ENCODE measurements around the gene SGSH. TPM values are rescaled to one million over a fixed set of nuclear protein-coding genes. Genes with fewer than 3 reads are reported as not detected.

Gene SGSH
- polyA plus RNA-seq, 1 donor: 77.5 TPM

DNA sequence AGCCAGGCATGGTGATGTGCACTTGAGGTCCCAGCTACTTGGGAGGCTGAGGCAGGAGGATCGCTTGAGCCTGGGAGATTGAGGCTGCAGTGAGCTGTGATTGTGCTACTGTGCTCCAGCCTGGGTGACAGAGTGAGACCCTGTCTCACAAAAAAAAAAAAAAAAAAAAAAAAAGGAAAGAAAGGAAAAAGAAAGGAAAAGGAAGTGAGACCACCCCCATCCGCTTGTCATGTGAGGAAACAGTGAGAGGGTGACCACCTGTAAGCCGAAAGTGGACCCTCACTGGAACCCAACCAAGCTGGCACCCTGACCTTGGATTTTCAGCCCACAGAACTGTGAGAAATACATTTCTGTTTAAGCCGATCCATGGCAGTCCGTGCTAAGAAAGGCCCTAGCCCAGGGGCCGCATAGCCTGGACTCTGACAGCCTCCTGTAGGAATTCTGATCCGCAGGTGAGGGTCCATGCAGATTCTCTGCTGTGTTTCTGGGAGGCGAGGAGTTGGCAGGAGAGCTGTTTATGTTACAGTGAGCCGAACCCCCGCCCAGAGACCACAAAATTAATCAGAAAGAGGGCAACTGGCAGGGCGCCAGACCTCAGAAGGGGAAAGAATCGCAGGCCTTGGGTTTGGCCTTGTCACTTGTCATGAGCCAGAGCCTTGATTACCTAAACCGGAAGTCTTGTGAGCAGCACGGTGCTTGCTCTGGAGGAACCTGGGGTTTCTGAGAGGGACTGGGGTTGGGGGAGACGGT, 945 bp downstream of the SGSH start:
- Histone ChIP-seq H3K9me3 (ENCODE audit: control insufficient read depth, low read depth, low read length) (peaks cover 2% of the 10 kb centered on the region), H3K27me3 (ENCODE audit: control insufficient read depth, insufficient read depth, low read length) (no peaks in the 10 kb centered on the region), H3K4me1 (ENCODE audit: control insufficient read depth, insufficient read depth, low read length) (peaks cover 23% of the 10 kb centered on the region), H3K27ac (ENCODE audit: low read length) (peak overlapping the region; percentile 89), H3K4me3 (ENCODE audit: low read length) (peak overlapping the region; percentile 89), H3K36me3 (ENCODE audit: control insufficient read depth, insufficient read depth, low read length) (peaks cover 57% of the 10 kb centered on the region)
- WGBS (ENCODE audit: insufficient coverage, low lambda C conversion rate): no CpG with 5 or more reads among the region's 15 CpGs
- peak; percentile 74 to 88 for DNase-seq

GRCh38 chr17:80218391-80218790, 1.7 kb downstream of the SGSH start:
- Histone ChIP-seq H3K36me3 (ENCODE audit: control insufficient read depth, insufficient read depth, low read length) (peaks cover 58% of the 10 kb centered on the region), H3K4me1 (ENCODE audit: control insufficient read depth, insufficient read depth, low read length) (peaks cover 23% of the 10 kb centered on the region)
- WGBS (ENCODE audit: insufficient coverage, low lambda C conversion rate): no CpG with 5 or more reads among the region's 7 CpGs

GRCh38 chr17:80217703-80218362, 2.3 kb downstream of the SGSH start:
- no peak for DNase-seq
- H3K27me3 ChIP-seq (ENCODE audit: control insufficient read depth, insufficient read depth, low read length): no peaks in the 10 kb centered on the region
- H3K4me1 ChIP-seq (ENCODE audit: control insufficient read depth, insufficient read depth, low read length): peaks cover 17% of the 10 kb centered on the region
- H3K9me3 ChIP-seq (ENCODE audit: control insufficient read depth, low read depth, low read length): peaks cover 2% of the 10 kb centered on the region
- no peak overlapping the region for H3K4me3 ChIP-seq (ENCODE audit: low read length)
- no peak overlapping the region for H3K27ac ChIP-seq (ENCODE audit: low read length)
- WGBS (ENCODE audit: insufficient coverage, low lambda C conversion rate): no CpG with 5 or more reads among the region's 13 CpGs
- peaks cover 55% of the 10 kb centered on the region for H3K36me3 ChIP-seq (ENCODE audit: control insufficient read depth, insufficient read depth, low read length)

More at GRCh38 chr17:80218391-80218790, 1.7 kb downstream of the SGSH start:
- no peak for DNase-seq
- Histone ChIP-seq H3K4me3 (ENCODE audit: low read length) (no peak overlapping the region), H3K27ac (ENCODE audit: low read length) (no peak overlapping the region), H3K27me3 (ENCODE audit: control insufficient read depth, insufficient read depth, low read length) (no peaks in the 10 kb centered on the region), H3K9me3 (ENCODE audit: control insufficient read depth, low read depth, low read length) (peaks cover 2% of the 10 kb centered on the region)

- no peaks in the 10 kb centered on the region for H3K27me3 ChIP-seq (ENCODE audit: control insufficient read depth, insufficient read depth, low read length)
- peaks cover 59% of the 10 kb centered on the region for H3K36me3 ChIP-seq (ENCODE audit: control insufficient read depth, insufficient read depth, low read length)
- no peak overlapping the region for H3K4me3 ChIP-seq (ENCODE audit: low read length)
- DNase-seq: no peak
- no CpG with 5 or more reads among the region's 40 CpGs for WGBS (ENCODE audit: insufficient coverage, low lambda C conversion rate)
- peaks cover 2% of the 10 kb centered on the region for H3K9me3 ChIP-seq (ENCODE audit: control insufficient read depth, low read depth, low read length)
- H3K27ac ChIP-seq (ENCODE audit: low read length): no peak overlapping the region
- H3K4me1 ChIP-seq (ENCODE audit: control insufficient read depth, insufficient read depth, low read length): peaks cover 12% of the 10 kb centered on the region
Observed at GRCh38 chr17:80216473-80217456, 3.4 kb downstream of the SGSH start.

- H3K4me1 ChIP-seq (ENCODE audit: control insufficient read depth, insufficient read depth, low read length): peaks cover 7% of the 10 kb centered on the region
- H3K9me3 ChIP-seq (ENCODE audit: control insufficient read depth, low read depth, low read length): peaks cover 6% of the 10 kb centered on the region
- DNase-seq: no peak
- WGBS (ENCODE audit: insufficient coverage, low lambda C conversion rate): no CpG with 5 or more reads among the region's 17 CpGs
- H3K4me3 ChIP-seq (ENCODE audit: low read length): no peak overlapping the region
- no peak overlapping the region for H3K27ac ChIP-seq (ENCODE audit: low read length)
- H3K36me3 ChIP-seq (ENCODE audit: control insufficient read depth, insufficient read depth, low read length): peaks cover 79% of the 10 kb centered on the region
- H3K27me3 ChIP-seq (ENCODE audit: control insufficient read depth, insufficient read depth, low read length): no peaks in the 10 kb centered on the region
Observed at GRCh38 chr17:80214878-80215210, 5.3 kb downstream of the SGSH start.

DNA sequence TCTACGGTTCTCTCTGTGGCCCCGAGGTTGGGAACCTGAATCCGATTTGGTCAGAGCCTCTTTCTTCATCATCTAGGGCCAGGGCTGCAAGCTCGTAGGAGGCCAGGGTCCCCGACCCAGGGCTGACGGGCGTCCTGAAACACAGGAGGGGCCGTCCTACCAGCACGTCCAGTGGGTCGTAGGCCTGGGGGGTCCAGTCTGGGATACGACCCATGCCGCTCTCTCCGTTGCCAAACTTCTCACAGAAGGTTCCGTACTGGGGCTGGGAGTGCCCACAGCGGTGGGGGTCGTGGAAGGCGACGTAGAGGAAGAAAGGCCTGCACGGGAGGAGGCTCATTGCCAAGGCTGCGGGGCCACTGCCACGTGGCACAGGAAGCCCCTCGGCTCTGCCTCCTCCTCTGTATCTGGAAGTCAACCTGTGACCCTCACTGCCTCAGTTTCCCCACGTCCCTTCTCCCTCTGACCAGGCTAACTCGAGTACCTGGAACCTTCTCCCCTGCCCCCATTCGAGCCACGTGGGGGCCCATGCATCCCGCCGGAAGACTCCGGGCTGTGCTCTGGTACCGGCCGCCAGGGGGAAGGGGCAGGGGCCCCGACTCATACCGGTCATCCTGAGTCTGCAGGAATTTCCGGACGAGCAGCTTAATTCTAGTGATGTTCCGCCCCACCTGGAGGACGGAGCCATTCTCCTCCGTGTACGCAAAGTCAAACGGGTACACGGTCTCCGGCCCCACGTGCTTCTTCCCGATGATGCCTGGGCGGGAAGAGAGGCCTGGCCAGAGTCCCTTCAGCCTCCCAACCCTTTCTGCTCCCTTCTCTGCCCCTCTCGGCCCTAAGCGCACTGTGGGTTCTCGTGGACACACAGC, 5.9 kb downstream of the SGSH start:
- Histone ChIP-seq H3K27ac (ENCODE audit: low read length) (no peak overlapping the region), H3K4me1 (ENCODE audit: control insufficient read depth, insufficient read depth, low read length) (peaks cover 7% of the 10 kb centered on the region), H3K4me3 (ENCODE audit: low read length) (no peak overlapping the region), H3K27me3 (ENCODE audit: control insufficient read depth, insufficient read depth, low read length) (no peaks in the 10 kb centered on the region), H3K9me3 (ENCODE audit: control insufficient read depth, low read depth, low read length) (peaks cover 6% of the 10 kb centered on the region), H3K36me3 (ENCODE audit: control insufficient read depth, insufficient read depth, low read length) (peaks cover 85% of the 10 kb centered on the region)
- no CpG with 5 or more reads among the region's 48 CpGs for WGBS (ENCODE audit: insufficient coverage, low lambda C conversion rate)
- DNase-seq: no peak

- DNase-seq: no peak
- Histone ChIP-seq H3K4me3 (ENCODE audit: low read length) (no peak overlapping the region), H3K27ac (ENCODE audit: low read length) (no peak overlapping the region), H3K4me1 (ENCODE audit: control insufficient read depth, insufficient read depth, low read length) (peaks cover 5% of the 10 kb centered on the region), H3K36me3 (ENCODE audit: control insufficient read depth, insufficient read depth, low read length) (peaks cover 91% of the 10 kb centered on the region), H3K27me3 (ENCODE audit: control insufficient read depth, insufficient read depth, low read length) (no peaks in the 10 kb centered on the region), H3K9me3 (ENCODE audit: control insufficient read depth, low read depth, low read length) (peaks cover 6% of the 10 kb centered on the region)
- WGBS (ENCODE audit: insufficient coverage, low lambda C conversion rate): no CpG with 5 or more reads among the region's 17 CpGs
Observed at GRCh38 chr17:80213643-80213975, 6.5 kb downstream of the SGSH start.

GRCh38 chr17:80212962-80213642, 7.0 kb downstream of the SGSH start:
- no peak overlapping the region for H3K27ac ChIP-seq (ENCODE audit: low read length)
- peaks cover 92% of the 10 kb centered on the region for H3K36me3 ChIP-seq (ENCODE audit: control insufficient read depth, insufficient read depth, low read length)
- no peak overlapping the region for H3K4me3 ChIP-seq (ENCODE audit: low read length)
- DNase-seq: no peak
- WGBS (ENCODE audit: insufficient coverage, low lambda C conversion rate): 100% methylated on average over 3 of the region's 19 CpGs
- no peaks in the 10 kb centered on the region for H3K4me1 ChIP-seq (ENCODE audit: control insufficient read depth, insufficient read depth, low read length)
- no peaks in the 10 kb centered on the region for H3K27me3 ChIP-seq (ENCODE audit: control insufficient read depth, insufficient read depth, low read length)
- peaks cover 6% of the 10 kb centered on the region for H3K9me3 ChIP-seq (ENCODE audit: control insufficient read depth, low read depth, low read length)

DNA sequence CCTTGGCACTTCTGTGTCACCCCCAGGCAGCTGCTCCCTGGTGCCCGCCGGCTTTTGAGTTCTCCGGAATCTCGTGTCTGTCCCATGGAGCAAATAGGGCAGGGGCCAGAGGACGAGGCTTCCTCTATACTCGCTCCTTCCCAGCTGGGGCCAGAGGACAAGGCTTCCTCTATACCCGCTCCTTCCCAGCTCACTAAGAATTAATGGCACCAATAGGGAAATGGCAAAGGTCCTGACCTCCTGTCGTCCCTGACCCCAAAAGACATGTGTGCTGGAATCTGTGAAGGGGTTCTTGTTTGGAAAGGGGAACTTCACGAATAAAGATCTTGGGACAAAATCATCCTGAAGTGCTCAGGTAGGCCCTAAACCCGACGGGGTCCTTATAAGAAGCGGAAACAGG, 7.6 kb downstream of the SGSH start:
- Histone ChIP-seq H3K9me3 (ENCODE audit: control insufficient read depth, low read depth, low read length) (peaks cover 6% of the 10 kb centered on the region), H3K36me3 (ENCODE audit: control insufficient read depth, insufficient read depth, low read length) (peaks cover 91% of the 10 kb centered on the region), H3K4me1 (ENCODE audit: control insufficient read depth, insufficient read depth, low read length) (no peaks in the 10 kb centered on the region), H3K4me3 (ENCODE audit: low read length) (no peak overlapping the region), H3K27me3 (ENCODE audit: control insufficient read depth, insufficient read depth, low read length) (no peaks in the 10 kb centered on the region), H3K27ac (ENCODE audit: low read length) (no peak overlapping the region)
- DNase-seq: no peak
- WGBS (ENCODE audit: insufficient coverage, low lambda C conversion rate): no CpG with 5 or more reads among the region's 12 CpGs

Measured in large intestine (tissue), 3 donors.